Panc1 (cell line): ENCODE results near the gene PRSS21. TPM values are rescaled to one million over a fixed set of nuclear protein-coding genes. Genes with fewer than 3 reads are reported as not detected.
A peak's percentile ranks its signal among the peaks of the same experiment; 100 is the strongest.

ENCODE experiments used
- ATAC-seq: fragments of 200-7000 bp; cut with Tn5 transposase; 2 replicates; pipeline ENCODE4 v1.9.1; 2020; ENCODE audit warnings: mild to moderate bottlenecking, moderate library complexity
- BruUV-seq: library from RNA; stranded (reverse); fragments of 400-500 nt; replicated peaks from 2 replicates; lab custom pipeline; 2021; lab: Mats Ljungman, UMichigan
- CTCF ChIA-PET: fragments of 300-600 bp; sonication (Branson Sonifier 250); formaldehyde crosslinking; loops from one replicate; lab custom pipeline; 2022; ENCODE audit warnings: antibody characterized with exemption; lab: Charles Lee
- POLR2A ChIA-PET: fragments of 300-600 bp; sonication (Branson Sonifier 250); formaldehyde crosslinking; loops from one replicate; lab custom pipeline; 2022; ENCODE audit warnings: antibody characterized with exemption; lab: Charles Lee
- DNase-seq: peaks from one replicate; pipeline ENCODE4 v3.0.0-alpha.2; 2010; ENCODE audit warnings: low read depth, low spot score
- H3K27ac ChIP-seq: 2 replicates; pipeline ENCODE4 v1.5.1; 2011; ENCODE audit warnings: mild to moderate bottlenecking, low read length, inconsistent platforms
- H3K27me3 ChIP-seq: fragments of 200-500 bp; sonication (Bioruptor generic); 2 replicates; pipeline ENCODE4 v1.6.0; 2014; ENCODE audit warnings: low read length, inconsistent platforms; ENCODE audit not compliant: control insufficient read depth, insufficient read depth
- H3K36me3 ChIP-seq: fragments of 200-500 bp; sonication (Bioruptor generic); 2 replicates; pipeline ENCODE4 v1.5.1; 2014; ENCODE audit warnings: inconsistent platforms, mild to moderate bottlenecking, low read length, moderate library complexity; ENCODE audit not compliant: control insufficient read depth, insufficient read depth
- H3K4me1 ChIP-seq: 2 replicates; pipeline ENCODE4 v1.5.1; 2011; ENCODE audit warnings: inconsistent platforms, mild to moderate bottlenecking, low read length, moderate library complexity; ENCODE audit not compliant: control insufficient read depth, insufficient read depth
- H3K4me3 ChIP-seq, 2 experiments: 2 replicates each; pipeline ENCODE4 v1.5.1; 2011 to 2012; ENCODE audit warnings: low read depth in 2 of 2, low read length in 2 of 2, mild to moderate bottlenecking in 2 of 2, inconsistent platforms in 1 of 2, moderate library complexity in 1 of 2
- H3K9me3 ChIP-seq: fragments of 200-500 bp; sonication (Bioruptor generic); 2 replicates; pipeline ENCODE4 v1.5.1; 2014; ENCODE audit warnings: low read depth, mild to moderate bottlenecking, inconsistent platforms, low read length, moderate library complexity; ENCODE audit not compliant: control insufficient read depth, insufficient read depth
- CTCF ChIP-seq: fragments of 450-650 bp; IDR thresholded peaks from 2 replicates; pipeline ENCODE4 v1.5.1; 2017; ENCODE audit warnings: mild to moderate bottlenecking
- POLR2AphosphoS5 ChIP-seq: IDR thresholded peaks from 2 replicates; pipeline ENCODE4 v1.6.1; 2012; ENCODE audit warnings: mild to moderate bottlenecking, low read depth, low read length, moderate library complexity
- REST ChIP-seq, 2 experiments: IDR thresholded peaks; 2 replicates each; pipeline ENCODE4 v1.6.1; 2011 to 2012; ENCODE audit warnings: low read depth in 2 of 2, control low read depth in 1 of 2, low read length in 1 of 2, mild to moderate bottlenecking in 1 of 2, moderate library complexity in 1 of 2; ENCODE audit not compliant: insufficient read depth in 1 of 2
- SIN3A ChIP-seq: IDR thresholded peaks from 2 replicates; pipeline ENCODE4 v1.6.1; 2012; ENCODE audit warnings: low read depth, mild to moderate bottlenecking, low read length, moderate library complexity, borderline replicate concordance; ENCODE audit not compliant: insufficient read depth
- TCF7L2 ChIP-seq: IDR thresholded peaks from 2 replicates; pipeline ENCODE4 v1.6.1; 2011; ENCODE audit warnings: mild to moderate bottlenecking, low read depth, low read length, inconsistent platforms
- in situ Hi-C: cut with HindIII; loops from 2 replicates; pipeline ENCODE4 v1.10.0; 2016; ENCODE audit warnings: low sequenced_read_pairs, low pct_unique_long_range_greater_than_20kb
- intact Hi-C: fragments of 100-400 bp; cut with micrococcal nuclease; formaldehyde crosslinking; loops from one replicate; pipeline ENCODE4 v1.10.0; 2022; ENCODE audit not compliant: unreplicated experiment
- total RNA-seq: library from RNA; stranded (reverse); gene quantifications from one replicate; pipeline ENCODE4 v1.2.1, GENCODE V29; 2021; ENCODE audit not compliant: unreplicated experiment

PRSS21 gene
- total RNA-seq, 1 experiment from 2014 or later, result not detected

GRCh38 chr16:2858245-2859025, 41.4 kb downstream of the PRSS21 start:
- Histone ChIP-seq H3K4me3 (peak overlapping the region; percentile 37 to 65), H3K27me3 (no peaks in the 10 kb centered on the region), H3K9me3 (peaks cover 7% of the 10 kb centered on the region), H3K4me1 (peaks cover 18% of the 10 kb centered on the region), H3K27ac (peak overlapping the region; percentile 79), H3K36me3 (no peaks in the 10 kb centered on the region)
- ATAC-seq, result peak; percentile 40
- ChIA-PET CTCF (interaction anchor here (1.0 kb wide), 1 partner anchor 10 kb away, joined by 5 read pairs; no protein-coding TSS in a partner anchor), POLR2A (no interaction called here)
- TF ChIP-seq CTCF (peak; percentile 50; the same call in 1 of the 2 replicates), TCF7L2 (no peak)
- intact Hi-C loops, result no loop called here
- in situ Hi-C loops, result no loop called here
- TSS peak; percentile 48 for BruUV-seq
- DNase-seq, result no peak

GRCh38 chr16:2859686-2860265, 42.7 kb downstream of the PRSS21 start:
- H3K9me3 ChIP-seq, result peaks cover 7% of the 10 kb centered on the region
- no peaks in the 10 kb centered on the region for H3K36me3 ChIP-seq
- DNase-seq, result no peak
- H3K4me3 ChIP-seq, result no peak overlapping the region
- in situ Hi-C loops (no loop called here), intact Hi-C loops (no loop called here)
- H3K27ac ChIP-seq, result peak overlapping the region; percentile 40
- no TSS peak for BruUV-seq
- H3K4me1 ChIP-seq, result peaks cover 18% of the 10 kb centered on the region
- POLR2A ChIA-PET, result no interaction called here
- ATAC-seq, result no peak
- TF ChIP-seq REST (IDR thresholded peaks at IDR 0.05; ENCODE audit: insufficient read depth in 1 of 2, low read depth in 2 of 2, low read length in 1 of 2) (no peak), TCF7L2 (no peak), CTCF (no peak), POLR2AphosphoS5 (no peak), SIN3A (no peak)
- no peaks in the 10 kb centered on the region for H3K27me3 ChIP-seq
- CTCF ChIA-PET, result no interaction called here
